T-cell (primary cell): ENCODE results near the gene CHP1. TPM values are rescaled to one million over a fixed set of nuclear protein-coding genes. Genes with fewer than 3 reads are reported as not detected.

Experiments
- ATAC-seq, 4 experiments: fragments of 200-7000 bp in 3 of 4; fragments of 150-1000 bp in 1 of 4; cut with Tn5 transposase; replicated peaks in 1 of 4; 1 replicate in 3 of 4; 2 replicates in 1 of 4; pipeline ENCODE4 v1.10.0; 2021; ENCODE audit warnings: moderate library complexity in 3 of 4, mild to moderate bottlenecking in 2 of 4, moderate number of reproducible peaks in 1 of 4
- CTCF ChIA-PET, 2 donors: fragments of 300-600 bp; sonication (Branson Sonifier 250); formaldehyde crosslinking; loops; one replicate each; lab custom pipeline; 2022; ENCODE audit warnings: antibody characterized with exemption in 2 of 2; lab: Charles Lee
- POLR2A ChIA-PET, 2 donors: fragments of 300-600 bp; sonication (Branson Sonifier 250); formaldehyde crosslinking; loops; one replicate each; lab custom pipeline; 2022; ENCODE audit warnings: antibody characterized with exemption in 2 of 2; lab: Charles Lee
- DNase-seq, 35 experiments: peaks; one replicate each; pipeline versions ENCODE4 v3.0.0 to v3.0.0-alpha.2; 2013 to 2023
- H3K27ac ChIP-seq: one replicate; pipeline ENCODE4 v1.5.1; 2013; ENCODE audit warnings: low read length
- H3K27me3 ChIP-seq, 2 experiments: replicated peaks in 1 of 2; 1 replicate in 1 of 2; 2 replicates in 1 of 2; pipeline versions ENCODE4 v1.6.1 to v1.7.0; 2013; ENCODE audit warnings: low read length in 1 of 2, mixed read lengths in 1 of 2; ENCODE audit not compliant: control insufficient read depth in 2 of 2, insufficient read depth in 2 of 2; ENCODE audit errors: extremely low read depth in 1 of 2
- H3K36me3 ChIP-seq, 2 donors: 1 replicate in 1 of 2; 2 replicates in 1 of 2; pipeline versions ENCODE4 v1.6.1 to v1.7.0; 2013; ENCODE audit warnings: low read length in 1 of 2; ENCODE audit not compliant: control insufficient read depth in 2 of 2, insufficient read depth in 1 of 2; ENCODE audit errors: extremely low read depth in 1 of 2
- H3K4me1 ChIP-seq, 2 experiments: 1 replicate in 1 of 2; 2 replicates in 1 of 2; pipeline versions ENCODE4 v1.6.1 to v1.7.0; 2013; ENCODE audit warnings: low read length in 2 of 2, mixed read lengths in 1 of 2; ENCODE audit not compliant: insufficient read depth in 2 of 2, control insufficient read depth in 1 of 2; ENCODE audit errors: extremely low read depth in 1 of 2
- H3K4me3 ChIP-seq, 2 donors: 1 replicate in 1 of 2; 2 replicates in 1 of 2; pipeline versions ENCODE4 v1.5.1 to v1.7.0; 2013; ENCODE audit warnings: mild to moderate bottlenecking in 2 of 2, low read length in 1 of 2, moderate library complexity in 1 of 2; ENCODE audit not compliant: control insufficient read depth in 1 of 2; ENCODE audit errors: extremely low read depth in 1 of 2
- H3K9me3 ChIP-seq: 2 replicates; pipeline ENCODE4 v1.7.0; 2013
- H3K27ac Mint-ChIP-seq, 2 donors: one replicate each; pipeline ENCODE4 v1.8.0; 2020 to 2021; ENCODE audit warnings: mild to moderate bottlenecking in 2 of 2, mixed read lengths in 2 of 2
- H3K27me3 Mint-ChIP-seq, 2 donors: one replicate each; pipeline ENCODE4 v1.8.0; 2021 to 2022; ENCODE audit warnings: mixed read lengths in 2 of 2
- H3K36me3 Mint-ChIP-seq: one replicate; pipeline ENCODE4 v1.8.0; 2021; ENCODE audit warnings: mixed read lengths
- H3K4me1 Mint-ChIP-seq, 3 donors: one replicate each; pipeline ENCODE4 v1.8.0; 2020 to 2022; ENCODE audit warnings: mixed read lengths in 3 of 3, mild to moderate bottlenecking in 1 of 3
- H3K4me3 Mint-ChIP-seq, 3 donors: one replicate each; pipeline ENCODE4 v1.8.0; 2020 to 2022; ENCODE audit warnings: mild to moderate bottlenecking in 3 of 3, mixed read lengths in 3 of 3, moderate library complexity in 3 of 3
- H3K9me3 Mint-ChIP-seq, 3 donors: one replicate each; pipeline ENCODE4 v1.8.0; 2020 to 2022; ENCODE audit warnings: mixed read lengths in 3 of 3
- WGBS: methylation state at CpG from one replicate; pipeline ENCODE4 v1.1.5; 2013; ENCODE audit warnings: missing lambda C conversion rate; ENCODE audit not compliant: insufficient coverage; 5-methylcytosine and 5-hydroxymethylcytosine counted together
- total RNA-seq, 35 experiments: library from RNA in 6 of 35; stranded (reverse) in 6 of 35; fragments of 120-200 nt in 1 of 35; gene quantifications; one replicate each; pipeline versions ENCODE4 v1.2.1 to v1.2.4 and lab custom pipeline; 2013 to 2026

The CHP1 gene
- total RNA-seq (10 to 100 TPM; 20.5 to 34.4 (median 31.1) TPM), total RNA-seq (lab: John Stamatoyannopoulos, UW) (31.4 to 73.9 (median 45.5) reads per million in 29 experiments)
- total RNA-seq (2013), result 28.4 TPM

DNA sequence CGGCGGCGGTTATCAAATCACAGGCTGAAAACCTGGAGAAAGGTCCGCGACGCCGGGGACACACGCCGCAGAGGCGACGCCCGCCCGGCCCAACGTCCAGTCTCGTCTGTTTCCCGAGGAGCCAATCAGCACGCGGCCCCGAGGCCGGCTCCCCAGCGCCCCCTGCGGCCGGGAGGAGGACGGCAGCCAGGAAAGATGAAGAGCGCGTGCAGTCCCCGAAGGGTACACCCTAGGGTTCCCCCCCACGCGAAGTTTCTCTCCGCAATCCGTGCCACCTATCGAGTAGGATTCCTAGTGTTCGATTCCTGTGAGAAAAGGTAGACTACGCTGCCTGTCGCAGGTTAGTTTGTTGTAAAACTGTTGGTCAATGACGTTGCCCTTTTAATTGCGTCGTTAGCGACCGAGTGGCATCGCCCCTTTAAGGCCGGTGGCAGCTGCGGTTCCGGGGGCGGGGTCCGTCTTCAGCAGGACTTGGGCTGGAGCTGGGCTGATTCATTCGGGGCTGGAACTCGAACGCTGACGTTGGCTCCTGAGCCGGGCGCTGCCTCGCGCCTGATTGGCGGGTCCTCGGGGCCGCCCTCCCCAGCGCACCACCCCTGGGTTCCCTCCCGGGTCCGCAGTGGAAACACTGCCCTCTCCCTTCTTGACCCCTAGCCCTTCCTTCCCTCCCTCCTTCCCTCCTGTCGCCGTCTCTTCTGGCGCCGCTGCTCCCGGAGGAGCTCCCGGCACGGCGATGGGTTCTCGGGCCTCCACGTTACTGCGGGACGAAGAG lies at the start of gene CHP1, which contains the start of gene EXD1:
TSS of gene CHP1 (plus strand) at position 619 of the 772 bp plus-strand sequence. CDS start at position 734, 115 bp downstream.
TSS of gene EXD1 (minus strand) at position 108 of the 772 bp plus-strand sequence. CDS start 4,182 bp downstream, outside the sequence.
- Mint-ChIP-seq H3K4me3 (peak within 1 kb of the TSS; percentile 90 to 91 (median 91)), H3K9me3 (no peaks in the 10 kb centered on the region), H3K27ac (peak within 1 kb of the TSS; percentile 84 to 92), H3K36me3 (no peaks in the 10 kb centered on the region), H3K27me3 (no peaks in the 10 kb centered on the region), H3K4me1 (peaks cover 26 to 39% (median 31%) of the 10 kb centered on the region in 3 donors)
- DNase-seq (peak; percentile 75 to 95 (median 88)), ATAC-seq (peak; percentile 96 to 99 (median 98))
- no peaks in the 10 kb centered on the region for H3K9me3 ChIP-seq
- no peaks in the 10 kb centered on the region for H3K36me3 ChIP-seq
- H3K27me3 ChIP-seq, result no peaks in the 10 kb centered on the region
- CTCF ChIA-PET, result interaction anchor here (0.6 to 1.4 kb wide), 14 partner anchors 22 to 923 kb away, joined by 3 to 6 read pairs (median 3); partner anchors contain the start of genes MAPKBP1 (in 1 of the 2), NUSAP1 (in 1 of the 2) and OIP5 (in 1 of the 2)
- WGBS, result under 1% methylated on average over 72 of the region's 72 CpGs
- peak within 1 kb of the TSS; percentile 78 for H3K27ac ChIP-seq
- H3K4me1 ChIP-seq, result peaks cover 6 to 18% of the 10 kb centered on the region in 2 experiments
- POLR2A ChIA-PET, result interaction anchor here in 1 of 2 donors (0.6 kb wide), 1 partner anchor 263 kb away, joined by 4 read pairs; no protein-coding TSS in a partner anchor
- H3K4me3 ChIP-seq, result peak within 1 kb of the TSS; percentile 75 to 81

DNA sequence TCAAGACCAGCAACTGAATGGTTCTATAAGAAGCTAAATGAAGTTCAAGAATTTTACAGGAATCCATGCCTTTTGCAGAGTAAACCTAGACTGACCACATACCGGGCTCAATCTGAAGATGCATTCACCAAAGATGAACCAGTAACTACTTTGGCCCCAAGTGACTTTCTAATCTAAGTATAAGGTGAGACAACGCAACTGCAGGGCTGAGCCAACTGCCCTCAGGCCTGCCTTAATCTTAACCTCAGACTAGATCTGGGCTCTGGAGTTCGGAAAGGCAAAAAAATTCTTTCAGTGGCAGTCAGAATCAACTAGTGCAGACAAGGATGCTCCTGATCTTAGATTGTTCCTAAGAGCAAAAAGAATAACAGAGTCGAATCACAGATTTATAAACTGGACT lies 48.8 kb upstream of the CHP1 start:
- ATAC-seq, result no peak
- POLR2A ChIA-PET, result interaction anchor here in 1 of 2 donors (0.7 kb wide), 1 partner anchor 281 kb away, joined by 5 read pairs; no protein-coding TSS in a partner anchor
- Mint-ChIP-seq H3K27ac (no peak overlapping the region), H3K9me3 (no peaks in the 10 kb centered on the region), H3K27me3 (peaks cover 0 to 4% of the 10 kb centered on the region in 2 donors), H3K36me3 (no peaks in the 10 kb centered on the region), H3K4me1 (no peaks in the 10 kb centered on the region), H3K4me3 (no peak overlapping the region)
- no peaks in the 10 kb centered on the region for H3K36me3 ChIP-seq
- no peaks in the 10 kb centered on the region for H3K27me3 ChIP-seq
- CTCF ChIA-PET, result interaction anchor here in 1 of 2 donors (0.6 to 0.7 kb wide), 2 partner anchors 48 to 785 kb away, joined by 4 to 9 read pairs; partner anchors contain the start of gene EXD1
- H3K27ac ChIP-seq, result no peak overlapping the region
- H3K4me3 ChIP-seq, result no peak overlapping the region
- no peaks in the 10 kb centered on the region for H3K9me3 ChIP-seq
- H3K4me1 ChIP-seq, result no peaks in the 10 kb centered on the region
- WGBS, result 83% methylated on average over 1 of the region's 4 CpGs
- no peak for DNase-seq

GRCh38 chr15:41183581-41183980 lies 47.5 kb upstream of the CHP1 start:
- H3K27me3 ChIP-seq, result no peaks in the 10 kb centered on the region
- H3K9me3 ChIP-seq, result no peaks in the 10 kb centered on the region
- no peak overlapping the region for H3K27ac ChIP-seq
- Mint-ChIP-seq H3K36me3 (no peaks in the 10 kb centered on the region), H3K4me1 (no peaks in the 10 kb centered on the region), H3K27ac (no peak overlapping the region), H3K9me3 (no peaks in the 10 kb centered on the region), H3K4me3 (no peak overlapping the region), H3K27me3 (peaks cover 0 to 4% of the 10 kb centered on the region in 2 donors)
- H3K4me3 ChIP-seq, result no peak overlapping the region
- ChIA-PET POLR2A (no interaction called here), CTCF (interaction anchor here (1.0 to 2.5 kb wide), 5 partner anchors 280 to 326 kb away, joined by 3 to 17 read pairs (median 8); no protein-coding TSS in a partner anchor)
- ATAC-seq, result no peak
- H3K4me1 ChIP-seq, result no peaks in the 10 kb centered on the region
- H3K36me3 ChIP-seq, result no peaks in the 10 kb centered on the region
- WGBS, result 100% methylated on average over 1 of the region's 2 CpGs
- DNase-seq, result no peak

GRCh38 chr15:41194444-41194843 lies 36.6 kb upstream of the CHP1 start:
- Histone ChIP-seq H3K4me3 (no peak overlapping the region), H3K4me1 (no peaks in the 10 kb centered on the region), H3K36me3 (no peaks in the 10 kb centered on the region), H3K27ac (no peak overlapping the region), H3K27me3 (peaks cover 0 to 9% of the 10 kb centered on the region in 2 experiments), H3K9me3 (no peaks in the 10 kb centered on the region)
- no peaks in the 10 kb centered on the region for H3K36me3 Mint-ChIP-seq
- no peak overlapping the region for H3K27ac Mint-ChIP-seq
- ATAC-seq (no peak), DNase-seq (no peak)
- no peak overlapping the region for H3K4me3 Mint-ChIP-seq
- no peaks in the 10 kb centered on the region for H3K27me3 Mint-ChIP-seq
- no CpG with 5 or more reads among the region's 1 CpG for WGBS
- CTCF ChIA-PET, result interaction anchor here in 1 of 2 donors (0.7 kb wide), 1 partner anchor 891 kb away, joined by 9 read pairs; no protein-coding TSS in a partner anchor
- POLR2A ChIA-PET, result no interaction called here
- H3K4me1 Mint-ChIP-seq, result no peaks in the 10 kb centered on the region
- no peaks in the 10 kb centered on the region for H3K9me3 Mint-ChIP-seq

DNA sequence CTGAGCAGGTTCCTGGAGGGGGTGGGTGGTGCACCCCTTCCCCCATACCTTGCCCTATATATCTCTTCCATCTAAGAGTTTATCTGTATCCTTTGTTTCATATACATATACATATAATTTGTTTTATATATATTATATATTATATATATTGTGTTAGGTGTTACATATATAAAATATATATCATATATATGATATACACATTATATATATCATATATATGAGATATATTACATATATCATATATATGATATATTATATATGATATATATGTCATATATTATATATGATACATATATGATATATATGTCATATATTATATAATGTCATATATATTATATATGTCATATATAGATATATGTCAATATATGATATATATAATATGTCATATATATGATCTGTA lies 31.6 kb upstream of the CHP1 start:
- H3K27me3 Mint-ChIP-seq, result no peaks in the 10 kb centered on the region
- H3K4me3 Mint-ChIP-seq, result no peak overlapping the region
- H3K36me3 Mint-ChIP-seq, result no peaks in the 10 kb centered on the region
- CTCF ChIA-PET, result no interaction called here
- no peaks in the 10 kb centered on the region for H3K27me3 ChIP-seq
- no peak for ATAC-seq
- no peaks in the 10 kb centered on the region for H3K4me1 Mint-ChIP-seq
- no peaks in the 10 kb centered on the region for H3K36me3 ChIP-seq
- H3K9me3 Mint-ChIP-seq, result no peaks in the 10 kb centered on the region
- no peaks in the 10 kb centered on the region for H3K4me1 ChIP-seq
- H3K27ac ChIP-seq, result no peak overlapping the region
- DNase-seq, result no peak
- no peak overlapping the region for H3K27ac Mint-ChIP-seq
- H3K9me3 ChIP-seq, result no peaks in the 10 kb centered on the region
- H3K4me3 ChIP-seq, result no peak overlapping the region
- POLR2A ChIA-PET, result no interaction called here

DNA sequence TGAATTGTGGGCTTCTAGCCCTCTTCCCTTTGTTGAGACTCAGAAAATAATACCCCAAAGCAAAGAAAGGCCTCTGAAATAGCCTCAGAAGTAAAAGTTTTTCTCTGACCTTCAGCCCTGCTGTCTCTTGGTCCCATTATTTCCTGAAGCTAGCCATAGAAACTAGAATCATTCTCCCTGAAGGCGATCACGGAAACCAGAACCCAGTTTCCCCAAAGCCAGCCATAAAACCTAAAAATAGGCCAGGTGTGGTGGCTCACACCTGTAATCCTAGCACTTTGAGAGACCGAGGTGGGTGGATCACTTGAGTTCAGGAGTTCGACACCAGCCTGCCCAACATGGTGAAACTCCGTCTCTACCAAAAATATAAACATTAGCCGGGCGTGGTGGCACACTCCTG lies 27.7 kb upstream of the CHP1 start:
- no peak for DNase-seq
- peaks cover 0 to 5% of the 10 kb centered on the region in 2 donors for H3K27me3 Mint-ChIP-seq
- no peak overlapping the region for H3K27ac ChIP-seq
- no peaks in the 10 kb centered on the region for H3K4me1 ChIP-seq
- H3K27ac Mint-ChIP-seq, result no peak overlapping the region
- CTCF ChIA-PET, result no interaction called here
- POLR2A ChIA-PET, result no interaction called here
- no peak for ATAC-seq
- 77% methylated on average over 5 of the region's 7 CpGs for WGBS
- H3K4me3 Mint-ChIP-seq, result no peak overlapping the region
- H3K27me3 ChIP-seq, result no peaks in the 10 kb centered on the region
- H3K36me3 Mint-ChIP-seq, result no peaks in the 10 kb centered on the region
- no peaks in the 10 kb centered on the region for H3K36me3 ChIP-seq
- no peaks in the 10 kb centered on the region for H3K9me3 ChIP-seq
- no peak overlapping the region for H3K4me3 ChIP-seq
- no peaks in the 10 kb centered on the region for H3K9me3 Mint-ChIP-seq
- H3K4me1 Mint-ChIP-seq, result no peaks in the 10 kb centered on the region
